ENCODE data around the gene CZIB.

Gene CZIB

GRCh38 chr1:53196485-53197290 is 23.7 kb downstream of the CZIB start, which contains the start of gene CPT2:
Gene CPT2, plus strand, starts transcription at chr1:53196824. Its CDS starts 120 bp downstream, at chr1:53196944.
- Histone ChIP-seq H3K9ac (ENCODE audit: low read depth, low read length) (peak within 1 kb of the TSS; percentile 92), H3K9me3 (ENCODE audit: insufficient read depth, low read length, severe bottlenecking) (no peaks in the 10 kb centered on the region), H3K36me3 (ENCODE audit: insufficient read depth, low read length) (peaks cover 9% of the 10 kb centered on the region; the same call in 1 of the 2 replicates), H3K4me2 (ENCODE audit: insufficient read depth, low read length) (peak within 1 kb of the TSS; percentile 70), H3K79me2 (ENCODE audit: insufficient read depth, low read length) (peaks cover 18% of the 10 kb centered on the region), H3K27ac (ENCODE audit: low read length) (peak within 1 kb of the TSS; percentile 67), H3K4me1 (ENCODE audit: insufficient read depth, low read length) (peaks cover 21% of the 10 kb centered on the region), H3K27me3 (ENCODE audit: insufficient read depth, low read length, poor library complexity) (no peaks in the 10 kb centered on the region), H2AFZ (ENCODE audit: low read depth, low read length) (peak within 1 kb of the TSS; percentile 86), H4K20me1 (ENCODE audit: insufficient read depth, low read length) (no peaks in the 10 kb centered on the region), H3K4me3 (ENCODE audit: low read depth in 1 of 2, low read length in 2 of 2) (peak within 1 kb of the TSS; percentile 25 to 60; a peak in 3 of 4 replicates)
- peak; percentile 97 for ATAC-seq (ENCODE audit: insufficient read depth, low read depth)
- TF ChIP-seq, protein P1, sequence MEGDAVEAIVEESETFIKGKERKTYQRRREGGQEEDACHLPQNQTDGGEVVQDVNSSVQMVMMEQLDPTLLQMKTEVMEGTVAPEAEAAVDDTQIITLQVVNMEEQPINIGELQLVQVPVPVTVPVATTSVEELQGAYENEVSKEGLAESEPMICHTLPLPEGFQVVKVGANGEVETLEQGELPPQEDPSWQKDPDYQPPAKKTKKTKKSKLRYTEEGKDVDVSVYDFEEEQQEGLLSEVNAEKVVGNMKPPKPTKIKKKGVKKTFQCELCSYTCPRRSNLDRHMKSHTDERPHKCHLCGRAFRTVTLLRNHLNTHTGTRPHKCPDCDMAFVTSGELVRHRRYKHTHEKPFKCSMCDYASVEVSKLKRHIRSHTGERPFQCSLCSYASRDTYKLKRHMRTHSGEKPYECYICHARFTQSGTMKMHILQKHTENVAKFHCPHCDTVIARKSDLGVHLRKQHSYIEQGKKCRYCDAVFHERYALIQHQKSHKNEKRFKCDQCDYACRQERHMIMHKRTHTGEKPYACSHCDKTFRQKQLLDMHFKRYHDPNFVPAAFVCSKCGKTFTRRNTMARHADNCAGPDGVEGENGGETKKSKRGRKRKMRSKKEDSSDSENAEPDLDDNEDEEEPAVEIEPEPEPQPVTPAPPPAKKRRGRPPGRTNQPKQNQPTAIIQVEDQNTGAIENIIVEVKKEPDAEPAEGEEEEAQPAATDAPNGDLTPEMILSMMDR (IDR thresholded peaks at IDR 0.05; ENCODE audit: borderline replicate concordance, extremely low read depth, low read length, poor library complexity, severe bottlenecking), result no peak
- TF ChIP-seq EZH2 (IDR thresholded peaks at IDR 0.05; ENCODE audit: borderline replicate concordance, low read depth, low read length, severe bottlenecking), result no peak
- DNase-seq, result peak; percentile 93

DNA sequence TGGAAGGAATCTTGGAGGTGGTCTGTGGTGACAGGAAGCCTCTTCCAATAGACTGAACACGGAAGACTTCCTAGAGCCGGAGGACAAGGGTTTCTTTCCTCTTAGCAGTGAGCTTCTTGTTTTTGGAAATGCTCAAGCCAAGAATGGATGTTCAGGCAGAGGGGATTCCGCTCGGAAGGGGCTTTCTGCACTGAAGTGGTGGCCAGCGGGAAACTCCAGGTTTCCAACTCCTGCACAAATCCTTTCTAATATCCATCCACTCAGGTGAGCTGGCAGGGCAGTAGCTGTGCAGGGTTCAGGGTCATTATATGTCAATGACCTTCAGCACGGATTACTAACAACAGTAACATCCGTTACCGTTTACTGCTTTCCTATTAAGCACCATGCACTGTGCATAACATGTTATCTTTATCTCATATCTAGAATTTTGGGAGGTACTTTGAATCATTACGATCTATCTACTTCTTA is 24.4 kb downstream of the CZIB start:
- peaks cover 6% of the 10 kb centered on the region; the same call in 1 of the 2 replicates for H3K36me3 ChIP-seq (ENCODE audit: insufficient read depth, low read length)
- ATAC-seq (ENCODE audit: insufficient read depth, low read depth), result no peak
- peak overlapping the region; percentile 92 for H3K9ac ChIP-seq (ENCODE audit: low read depth, low read length)
- H3K4me3 ChIP-seq (ENCODE audit: low read depth in 1 of 2, low read length in 2 of 2), result peak overlapping the region; percentile 25 to 60; a peak in 3 of 4 replicates
- DNase-seq, result no peak
- H3K27ac ChIP-seq (ENCODE audit: low read length), result peak overlapping the region; percentile 67
- H3K4me2 ChIP-seq (ENCODE audit: insufficient read depth, low read length), result peak overlapping the region; percentile 70
- no peaks in the 10 kb centered on the region for H3K27me3 ChIP-seq (ENCODE audit: insufficient read depth, low read length, poor library complexity)
- peaks cover 18% of the 10 kb centered on the region for H3K79me2 ChIP-seq (ENCODE audit: insufficient read depth, low read length)
- peaks cover 21% of the 10 kb centered on the region for H3K4me1 ChIP-seq (ENCODE audit: insufficient read depth, low read length)
- TF ChIP-seq, protein P1 (IDR thresholded peaks at IDR 0.05; ENCODE audit: borderline replicate concordance, extremely low read depth, low read length, poor library complexity, severe bottlenecking), result no peak
- no peak for TF ChIP-seq EZH2 (IDR thresholded peaks at IDR 0.05; ENCODE audit: borderline replicate concordance, low read depth, low read length, severe bottlenecking)
- H3K9me3 ChIP-seq (ENCODE audit: insufficient read depth, low read length, severe bottlenecking), result no peaks in the 10 kb centered on the region
- H4K20me1 ChIP-seq (ENCODE audit: insufficient read depth, low read length), result no peaks in the 10 kb centered on the region
- H2AFZ ChIP-seq (ENCODE audit: low read depth, low read length), result peak overlapping the region; percentile 86

- H3K79me2 ChIP-seq (ENCODE audit: insufficient read depth, low read length), result peaks cover 18% of the 10 kb centered on the region
- H3K36me3 ChIP-seq (ENCODE audit: insufficient read depth, low read length), result no peaks in the 10 kb centered on the region
- H3K4me3 ChIP-seq (ENCODE audit: low read depth in 1 of 2, low read length in 2 of 2), result no peak overlapping the region
- peak overlapping the region; percentile 92; the same call in 1 of the 2 replicates for H3K9ac ChIP-seq (ENCODE audit: low read depth, low read length)
- DNase-seq (no peak), ATAC-seq (ENCODE audit: insufficient read depth, low read depth) (no peak)
- peaks cover 21% of the 10 kb centered on the region for H3K4me1 ChIP-seq (ENCODE audit: insufficient read depth, low read length)
- TF ChIP-seq, protein P1 (IDR thresholded peaks at IDR 0.05; ENCODE audit: borderline replicate concordance, extremely low read depth, low read length, poor library complexity, severe bottlenecking), result no peak
- TF ChIP-seq EZH2 (IDR thresholded peaks at IDR 0.05; ENCODE audit: borderline replicate concordance, low read depth, low read length, severe bottlenecking), result no peak
- H3K27ac ChIP-seq (ENCODE audit: low read length), result no peak overlapping the region
- H4K20me1 ChIP-seq (ENCODE audit: insufficient read depth, low read length), result no peaks in the 10 kb centered on the region
- H3K4me2 ChIP-seq (ENCODE audit: insufficient read depth, low read length), result peak overlapping the region; percentile 70; the same call in 1 of the 2 replicates
- no peaks in the 10 kb centered on the region for H3K9me3 ChIP-seq (ENCODE audit: insufficient read depth, low read length, severe bottlenecking)
- peak overlapping the region; percentile 86 for H2AFZ ChIP-seq (ENCODE audit: low read depth, low read length)
- no peaks in the 10 kb centered on the region for H3K27me3 ChIP-seq (ENCODE audit: insufficient read depth, low read length, poor library complexity)
Observed at GRCh38 chr1:53195246-53196016, 25.0 kb downstream of the CZIB start.
